ENCODE data around the gene PLEKHJ1.
"Not testable (repeated sequence)": the region's sequence is repeated elsewhere in the genome, so short reads cannot be mapped to it uniquely, and the experiment has no call there.

Gene PLEKHJ1

GRCh38 chr19:2236314-2237050 is at the start of gene PLEKHJ1, which contains the start of gene SF3A2:
Gene PLEKHJ1, minus strand, starts transcription at chr19:2236329. Its CDS starts 81 bp downstream, at chr19:2236248.
Gene SF3A2, plus strand, starts transcription at chr19:2236824. Its CDS starts 6,595 bp downstream, at chr19:2243419.
- peaks cover 11 to 69% (median 59%) of the 10 kb centered on the region in 5 donors for H3K4me1 ChIP-seq (ENCODE audit: control insufficient read depth in 5 of 5, insufficient read depth in 5 of 5, low read length in 5 of 5)
- no peaks in the 10 kb centered on the region for H3K9me3 ChIP-seq (ENCODE audit: control insufficient read depth in 5 of 5, low read length in 5 of 5)
- H3K9ac ChIP-seq (ENCODE audit: low read length in 5 of 5): peak within 1 kb of the TSS; percentile 81 to 96 (median 94)
- peak within 1 kb of the TSS; percentile 99 for H3K27ac ChIP-seq (ENCODE audit: low read depth, low read length)
- H3K4me3 ChIP-seq (ENCODE audit: low read depth in 1 of 5, low read length in 5 of 5): peak within 1 kb of the TSS; percentile 74 to 79 (median 76)
- H3K27me3 ChIP-seq (ENCODE audit: control insufficient read depth in 5 of 5, insufficient read depth in 4 of 5, low read length in 5 of 5): no peaks in the 10 kb centered on the region
- peaks cover 0 to 33% (median 22%) of the 10 kb centered on the region in 5 donors for H3K36me3 ChIP-seq (ENCODE audit: control insufficient read depth in 5 of 5, insufficient read depth in 5 of 5, low read length in 5 of 5)

DNA sequence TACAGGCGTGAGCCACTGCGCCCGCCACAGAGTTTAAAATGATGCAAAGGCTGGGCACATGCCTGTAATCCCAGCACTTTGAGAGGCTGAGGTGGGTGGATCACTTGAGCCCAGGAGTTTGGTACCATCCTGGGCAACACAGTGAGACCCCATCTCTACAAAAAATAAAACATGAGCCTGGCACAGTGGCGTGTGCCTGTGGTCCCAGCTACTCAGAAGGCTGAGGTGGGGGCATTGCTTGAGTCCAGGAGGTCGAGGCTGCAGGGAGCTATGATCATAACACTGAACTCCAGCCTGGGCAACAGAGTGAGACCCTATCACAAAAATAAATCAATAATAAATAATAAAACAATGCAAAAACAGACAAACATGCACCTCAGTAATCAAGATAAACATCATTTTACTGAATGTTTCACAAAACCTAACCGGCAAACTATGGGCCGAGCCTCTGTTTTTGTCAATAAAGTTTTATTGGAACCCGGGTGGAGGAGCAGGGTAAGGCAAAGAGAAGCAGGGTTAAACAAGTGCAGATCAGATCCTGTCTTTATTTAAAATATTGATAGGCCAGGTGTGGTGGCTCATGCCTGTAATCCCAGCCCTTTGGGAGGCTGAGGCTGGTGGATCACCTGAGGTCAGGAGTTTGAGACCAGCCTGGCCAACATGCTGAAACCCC is 47.8 kb upstream of the PLEKHJ1 start:
- H3K9me3 ChIP-seq (ENCODE audit: control insufficient read depth in 5 of 5, low read length in 5 of 5): no peaks in the 10 kb centered on the region

GRCh38 chr19:2282862-2283237 is 46.7 kb upstream of the PLEKHJ1 start:
- Histone ChIP-seq H3K4me1 (ENCODE audit: control insufficient read depth in 5 of 5, insufficient read depth in 5 of 5, low read length in 5 of 5) (peaks cover 0 to 17% (median 5%) of the 10 kb centered on the region in 5 donors), H3K27me3 (ENCODE audit: control insufficient read depth in 5 of 5, insufficient read depth in 4 of 5, low read length in 5 of 5) (peaks cover 0 to 3% (median 0%) of the 10 kb centered on the region in 5 donors), H3K4me3 (ENCODE audit: low read depth in 1 of 5, low read length in 5 of 5) (peak overlapping the region in 2 of 5 donors; percentile 22 to 56), H3K9me3 (ENCODE audit: control insufficient read depth in 5 of 5, low read length in 5 of 5) (no peaks in the 10 kb centered on the region), H3K9ac (ENCODE audit: low read length in 5 of 5) (no peak overlapping the region), H3K27ac (ENCODE audit: low read depth, low read length) (no peak overlapping the region), H3K36me3 (ENCODE audit: control insufficient read depth in 5 of 5, insufficient read depth in 5 of 5, low read length in 5 of 5) (no peaks in the 10 kb centered on the region)

More for the DNA sequence above, 47.8 kb upstream of the PLEKHJ1 start:
- H3K9ac ChIP-seq (ENCODE audit: low read length in 5 of 5): no peak overlapping the region
- H3K27me3 ChIP-seq (ENCODE audit: control insufficient read depth in 5 of 5, insufficient read depth in 4 of 5, low read length in 5 of 5): peaks cover 6 to 13% (median 8%) of the 10 kb centered on the region in 5 donors
- no peak overlapping the region for H3K4me3 ChIP-seq (ENCODE audit: low read depth in 1 of 5, low read length in 5 of 5)
- no peaks in the 10 kb centered on the region for H3K36me3 ChIP-seq (ENCODE audit: control insufficient read depth in 5 of 5, insufficient read depth in 5 of 5, low read length in 5 of 5)
- peaks cover 0 to 21% (median 5%) of the 10 kb centered on the region in 5 donors for H3K4me1 ChIP-seq (ENCODE audit: control insufficient read depth in 5 of 5, insufficient read depth in 5 of 5, low read length in 5 of 5)
- no peak overlapping the region for H3K27ac ChIP-seq (ENCODE audit: low read depth, low read length)

- peaks cover 0 to 15% (median 5%) of the 10 kb centered on the region in 5 donors for H3K4me1 ChIP-seq (ENCODE audit: control insufficient read depth in 5 of 5, insufficient read depth in 5 of 5, low read length in 5 of 5)
- H3K36me3 ChIP-seq (ENCODE audit: control insufficient read depth in 5 of 5, insufficient read depth in 5 of 5, low read length in 5 of 5): peaks cover 0 to under 1% (median 0%) of the 10 kb centered on the region in 5 donors
- peak within 1 kb of the TSS in 2 of 5 donors; percentile 41 to 58 for H3K9ac ChIP-seq (ENCODE audit: low read length in 5 of 5)
- no peak within 1 kb of the TSS for H3K27ac ChIP-seq (ENCODE audit: low read depth, low read length)
- H3K9me3 ChIP-seq (ENCODE audit: control insufficient read depth in 5 of 5, low read length in 5 of 5): no peaks in the 10 kb centered on the region
- H3K4me3 ChIP-seq (ENCODE audit: low read depth in 1 of 5, low read length in 5 of 5): peak within 1 kb of the TSS in 4 of 5 donors; percentile 22 to 56 (median 42)
- H3K27me3 ChIP-seq (ENCODE audit: control insufficient read depth in 5 of 5, insufficient read depth in 4 of 5, low read length in 5 of 5): peaks cover 0 to 3% (median 0%) of the 10 kb centered on the region in 5 donors
Measured at GRCh38 chr19:2282062-2282861, 46.1 kb upstream of the PLEKHJ1 start, which contains the start of gene PEAK3. Gene PEAK3, minus strand, starts transcription at chr19:2282175. Its CDS starts 1,244 bp downstream, at chr19:2280931.

GRCh38 chr19:2281265-2282061 is 45.3 kb upstream of the PLEKHJ1 start:
- not testable (repeated sequence) for H3K27me3 ChIP-seq (ENCODE audit: control insufficient read depth in 5 of 5, insufficient read depth in 4 of 5, low read length in 5 of 5); H3K9me3 ChIP-seq (ENCODE audit: control insufficient read depth in 5 of 5, low read length in 5 of 5); H3K27ac ChIP-seq (ENCODE audit: low read depth, low read length); H3K36me3 ChIP-seq (ENCODE audit: control insufficient read depth in 5 of 5, insufficient read depth in 5 of 5, low read length in 5 of 5)
- peak overlapping the region in 4 of 5 donors; percentile 22 to 56 (median 34) for H3K4me3 ChIP-seq (ENCODE audit: low read depth in 1 of 5, low read length in 5 of 5)
- peak overlapping the region in 2 of 5 donors; percentile 41 to 58 for H3K9ac ChIP-seq (ENCODE audit: low read length in 5 of 5)
- H3K4me1 ChIP-seq (ENCODE audit: control insufficient read depth in 5 of 5, insufficient read depth in 5 of 5, low read length in 5 of 5): peaks cover 0 to 16% (median 5%) of the 10 kb centered on the region in 5 donors

DNA sequence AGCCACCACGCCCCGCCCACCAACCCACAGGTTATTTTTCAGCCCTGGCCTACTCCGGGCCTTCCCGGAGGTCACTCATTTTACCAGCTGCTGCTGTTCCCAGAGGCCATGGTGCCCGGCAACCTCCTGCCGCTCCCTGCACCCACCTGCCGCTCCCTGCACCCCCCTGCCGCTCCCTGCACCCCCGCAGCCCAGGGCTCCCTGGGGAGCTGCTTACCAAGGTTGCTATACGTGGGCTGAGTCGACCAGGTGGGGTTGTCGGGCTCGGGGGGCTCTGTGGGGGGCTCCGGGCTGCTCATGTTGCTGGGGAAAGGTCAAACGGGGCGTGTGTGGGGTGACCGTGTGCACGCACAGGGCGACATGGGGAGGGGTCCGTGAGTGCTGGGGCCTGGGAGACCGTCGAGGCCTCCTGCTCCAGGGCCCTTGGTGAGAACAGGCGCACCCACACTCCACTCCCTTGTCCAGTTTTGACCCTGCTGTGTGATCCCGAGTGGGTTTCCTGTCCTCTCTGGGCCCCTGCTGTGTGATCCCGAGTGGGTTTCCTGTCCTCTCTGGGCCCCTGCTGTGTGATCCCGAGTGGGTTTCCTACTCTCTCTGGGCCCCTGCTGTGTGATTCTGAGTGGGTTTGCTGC is 44.6 kb upstream of the PLEKHJ1 start:
- no peak overlapping the region for H3K4me3 ChIP-seq (ENCODE audit: low read depth in 1 of 5, low read length in 5 of 5)
- peaks cover 0 to 7% (median 5%) of the 10 kb centered on the region in 5 donors for H3K36me3 ChIP-seq (ENCODE audit: control insufficient read depth in 5 of 5, insufficient read depth in 5 of 5, low read length in 5 of 5)
- H3K27me3 ChIP-seq (ENCODE audit: control insufficient read depth in 5 of 5, insufficient read depth in 4 of 5, low read length in 5 of 5): peaks cover 0 to 2% (median 0%) of the 10 kb centered on the region in 5 donors
- no peak overlapping the region for H3K27ac ChIP-seq (ENCODE audit: low read depth, low read length)
- H3K9me3 ChIP-seq (ENCODE audit: control insufficient read depth in 5 of 5, low read length in 5 of 5): no peaks in the 10 kb centered on the region
- no peak overlapping the region for H3K9ac ChIP-seq (ENCODE audit: low read length in 5 of 5)
- H3K4me1 ChIP-seq (ENCODE audit: control insufficient read depth in 5 of 5, insufficient read depth in 5 of 5, low read length in 5 of 5): peaks cover 0 to 23% (median 12%) of the 10 kb centered on the region in 5 donors

DNA sequence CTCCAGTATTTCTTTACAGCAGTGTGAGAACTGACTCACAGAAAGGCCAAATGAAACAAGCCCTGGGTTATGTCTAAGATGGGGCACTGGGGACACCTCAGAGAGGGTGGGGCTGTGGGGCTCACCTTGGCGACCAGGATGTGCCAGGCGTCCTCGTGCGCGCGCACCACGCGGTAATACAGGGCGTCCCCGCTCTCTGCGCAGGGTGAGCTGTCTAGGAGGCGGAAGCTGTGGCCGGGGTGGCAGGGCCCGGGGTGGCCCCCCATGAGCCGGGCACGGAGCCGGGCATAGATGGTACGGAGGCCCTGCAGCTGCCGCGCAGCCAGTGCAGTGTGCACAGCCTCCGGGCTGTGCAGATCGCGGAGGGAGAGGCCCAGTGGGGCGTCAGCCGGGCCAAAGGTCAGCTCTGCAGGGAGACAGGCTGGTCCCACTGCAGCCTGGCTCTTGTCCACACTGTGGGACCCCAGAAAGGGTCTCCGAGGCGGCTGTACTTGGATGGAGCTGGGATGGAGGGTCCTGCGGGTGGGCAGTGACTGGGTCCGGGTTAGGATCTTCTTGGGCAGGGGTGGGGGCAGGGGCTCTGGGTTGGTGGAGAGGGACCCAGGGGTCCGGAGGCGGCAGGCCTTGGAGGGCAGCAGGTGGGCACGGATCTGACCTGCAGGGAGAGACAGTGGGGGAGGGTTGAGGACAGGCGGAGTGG is 42.5 kb upstream of the PLEKHJ1 start:
- Histone ChIP-seq H3K36me3 (ENCODE audit: control insufficient read depth in 5 of 5, insufficient read depth in 5 of 5, low read length in 5 of 5) (peaks cover 0 to 17% (median 9%) of the 10 kb centered on the region in 5 donors), H3K9ac (ENCODE audit: low read length in 5 of 5) (no peak overlapping the region), H3K27ac (ENCODE audit: low read depth, low read length) (no peak overlapping the region), H3K9me3 (ENCODE audit: control insufficient read depth in 5 of 5, low read length in 5 of 5) (no peaks in the 10 kb centered on the region), H3K4me1 (ENCODE audit: control insufficient read depth in 5 of 5, insufficient read depth in 5 of 5, low read length in 5 of 5) (peaks cover 0 to 42% (median 30%) of the 10 kb centered on the region in 5 donors), H3K4me3 (ENCODE audit: low read depth in 1 of 5, low read length in 5 of 5) (no peak overlapping the region), H3K27me3 (ENCODE audit: control insufficient read depth in 5 of 5, insufficient read depth in 4 of 5, low read length in 5 of 5) (no peaks in the 10 kb centered on the region)

DNA sequence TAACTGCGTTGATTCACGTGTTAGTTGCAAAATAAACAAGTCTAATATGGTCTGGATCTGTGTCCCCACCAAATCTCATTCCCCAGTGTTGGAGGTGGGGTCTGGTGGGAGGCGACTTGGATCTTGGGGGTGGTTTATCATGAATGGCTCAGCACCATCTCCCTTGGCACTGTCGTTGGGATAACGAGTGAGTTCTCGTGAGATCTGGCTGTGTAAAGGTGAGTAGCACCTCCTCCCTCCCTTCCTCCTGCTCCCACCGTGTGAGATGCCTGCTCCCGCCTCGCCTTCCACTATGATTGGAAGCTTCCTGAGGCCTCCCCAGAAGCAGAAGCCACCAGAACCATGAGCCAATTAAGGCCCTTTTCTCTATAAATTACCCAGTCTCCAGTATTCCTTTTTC is 41.0 kb upstream of the PLEKHJ1 start:
- peaks cover 0 to 51% (median 41%) of the 10 kb centered on the region in 5 donors for H3K4me1 ChIP-seq (ENCODE audit: control insufficient read depth in 5 of 5, insufficient read depth in 5 of 5, low read length in 5 of 5)
- no peak overlapping the region for H3K27ac ChIP-seq (ENCODE audit: low read depth, low read length)
- H3K9ac ChIP-seq (ENCODE audit: low read length in 5 of 5): no peak overlapping the region

More for the DNA sequence above, 41.0 kb upstream of the PLEKHJ1 start:
- H3K36me3 ChIP-seq (ENCODE audit: control insufficient read depth in 5 of 5, insufficient read depth in 5 of 5, low read length in 5 of 5): peaks cover 0 to 23% (median 12%) of the 10 kb centered on the region in 5 donors
- H3K4me3 ChIP-seq (ENCODE audit: low read depth in 1 of 5, low read length in 5 of 5): no peak overlapping the region
- no peaks in the 10 kb centered on the region for H3K9me3 ChIP-seq (ENCODE audit: control insufficient read depth in 5 of 5, low read length in 5 of 5)
- no peaks in the 10 kb centered on the region for H3K27me3 ChIP-seq (ENCODE audit: control insufficient read depth in 5 of 5, insufficient read depth in 4 of 5, low read length in 5 of 5)
